Fibroblast of gingiva (primary cell): ENCODE measurements around the gene OR10H1.
"Not testable (repeated sequence)": the region's sequence is repeated elsewhere in the genome, so short reads cannot be mapped to it uniquely, and the experiment has no call there.

Source experiments
- DNase-seq: peaks from one replicate; pipeline ENCODE4 v3.0.0-alpha.2; 2011; ENCODE audit warnings: low read depth

OR10H1 gene, protein sequence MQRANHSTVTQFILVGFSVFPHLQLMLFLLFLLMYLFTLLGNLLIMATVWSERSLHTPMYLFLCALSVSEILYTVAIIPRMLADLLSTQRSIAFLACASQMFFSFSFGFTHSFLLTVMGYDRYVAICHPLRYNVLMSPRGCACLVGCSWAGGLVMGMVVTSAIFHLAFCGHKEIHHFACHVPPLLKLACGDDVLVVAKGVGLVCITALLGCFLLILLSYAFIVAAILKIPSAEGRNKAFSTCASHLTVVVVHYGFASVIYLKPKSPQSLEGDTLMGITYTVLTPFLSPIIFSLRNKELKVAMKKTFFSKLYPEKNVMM

DNA sequence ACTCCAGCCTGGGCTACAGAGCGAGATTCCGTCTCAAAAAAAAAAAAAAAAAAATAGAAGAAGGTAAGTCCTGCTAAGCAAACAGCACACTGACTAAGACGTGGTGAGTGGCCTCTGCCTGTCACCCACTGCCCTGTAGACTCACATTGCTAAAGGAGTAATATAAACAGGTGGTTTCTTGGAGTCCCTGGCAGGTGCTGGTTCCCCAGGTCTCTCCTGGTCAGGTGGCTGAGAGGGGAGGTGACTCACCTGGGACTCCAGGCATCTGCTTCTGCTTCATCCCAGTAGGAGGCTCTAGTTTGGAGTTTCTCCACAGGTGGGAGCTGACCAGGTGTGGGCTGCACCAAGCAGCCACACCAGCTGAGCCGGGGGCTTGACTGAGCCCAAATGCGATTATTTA, at the start of gene OR10H1:
TSS of gene OR10H1 (minus strand) at position 359 of the 400 bp plus-strand sequence. CDS start 7,627 bp downstream, outside the sequence.
- no peak for DNase-seq

DNA sequence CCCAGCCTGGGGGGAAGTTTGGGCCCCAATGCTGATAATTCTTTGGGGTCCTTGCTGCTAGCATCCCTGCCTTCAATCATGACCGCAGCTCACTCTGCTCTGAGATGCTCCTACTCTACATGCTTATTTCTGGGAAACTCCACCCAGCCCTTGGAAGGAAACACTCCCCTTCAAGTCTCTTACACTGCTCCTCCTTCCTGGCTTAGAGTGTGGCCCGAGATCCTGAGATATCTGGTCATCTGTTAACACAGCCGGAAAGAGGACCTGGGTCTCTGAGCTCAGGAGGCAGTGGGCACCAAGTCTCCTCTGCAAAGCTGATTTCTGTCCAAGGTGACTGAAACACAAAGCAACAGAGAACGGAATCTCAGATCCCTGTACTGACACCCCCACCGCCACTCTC, 49.4 kb upstream of the OR10H1 start:
- DNase-seq: no peak

DNA sequence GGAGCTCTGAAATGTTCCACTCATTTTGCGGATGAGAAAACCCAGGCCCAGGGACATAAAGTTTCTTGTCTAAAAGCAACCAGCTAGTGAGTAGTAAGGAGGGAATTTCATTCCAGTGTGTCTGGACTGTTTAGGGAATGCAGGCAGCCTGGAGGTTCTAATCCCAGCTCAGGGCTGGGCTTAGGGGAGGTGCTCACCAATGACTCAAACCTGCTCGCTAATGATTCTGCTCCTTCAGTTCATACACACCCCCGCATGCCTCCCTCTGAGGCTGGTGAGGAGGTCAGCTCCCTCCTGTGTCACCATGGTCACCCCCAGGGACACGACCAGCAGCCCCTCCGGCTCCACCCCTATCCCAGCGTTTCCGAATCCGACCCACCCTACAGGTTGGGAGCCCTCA, 47.8 kb upstream of the OR10H1 start:
- no peak for DNase-seq

DNA sequence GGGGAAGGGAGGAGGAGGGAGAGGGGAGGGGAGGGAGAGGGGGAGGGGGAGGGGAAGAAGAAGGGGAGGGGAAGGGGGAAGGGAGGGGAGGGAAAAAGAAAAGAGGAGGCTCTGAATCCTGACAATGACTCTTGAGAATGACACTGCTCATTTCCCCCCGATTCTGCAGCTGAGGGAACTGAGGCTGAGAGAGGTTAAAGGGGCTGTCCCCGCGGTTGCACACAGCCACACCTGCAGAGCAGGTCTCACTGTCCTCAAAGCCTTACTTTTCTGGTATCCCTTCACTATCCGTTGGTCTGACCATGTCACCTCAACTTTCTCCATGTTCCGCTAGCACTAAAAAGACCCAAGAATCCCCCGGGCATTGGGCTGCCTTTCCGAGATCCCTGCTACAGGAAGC, 47.0 kb upstream of the OR10H1 start:
- DNase-seq: no peak

DNA sequence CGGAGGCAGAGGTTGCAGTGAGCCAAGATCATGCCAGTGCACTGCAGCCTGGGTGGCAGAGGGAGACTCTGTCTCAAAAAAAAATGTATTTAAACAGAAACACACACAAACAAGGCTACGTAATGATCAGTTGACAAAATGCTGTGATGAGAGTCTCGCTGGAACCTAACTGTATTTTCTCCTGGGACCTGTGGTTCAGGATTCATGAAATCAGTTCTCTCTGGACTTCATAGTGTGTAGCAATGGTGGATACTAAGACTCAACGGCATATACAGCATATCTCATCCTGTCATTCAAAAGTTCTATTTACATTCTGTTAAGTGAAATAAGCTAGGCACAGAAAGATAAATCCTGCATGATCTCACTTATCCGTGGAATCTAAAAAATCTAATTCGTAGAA, 45.1 kb upstream of the OR10H1 start:
- no peak for DNase-seq

DNA sequence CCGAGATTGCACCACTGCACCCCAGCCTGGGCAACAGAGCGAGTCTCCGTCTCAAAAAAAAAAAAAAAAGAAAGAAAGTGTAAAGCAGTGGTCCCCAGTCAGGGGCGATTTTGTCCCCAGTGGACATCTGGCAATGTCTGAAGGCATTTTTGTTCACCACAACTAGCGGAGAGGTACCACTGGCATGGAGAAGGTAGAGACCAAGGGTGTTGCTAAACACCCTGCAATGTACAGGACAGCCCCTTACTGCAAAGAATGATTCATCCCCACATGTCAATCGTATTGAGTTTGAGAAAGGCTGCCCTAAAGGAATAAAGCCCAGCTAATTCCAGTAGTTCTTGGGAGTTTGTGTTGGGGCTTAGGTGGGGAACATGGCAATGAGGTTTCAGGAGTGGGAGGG, 43.7 kb upstream of the OR10H1 start:
- DNase-seq: no peak

DNA sequence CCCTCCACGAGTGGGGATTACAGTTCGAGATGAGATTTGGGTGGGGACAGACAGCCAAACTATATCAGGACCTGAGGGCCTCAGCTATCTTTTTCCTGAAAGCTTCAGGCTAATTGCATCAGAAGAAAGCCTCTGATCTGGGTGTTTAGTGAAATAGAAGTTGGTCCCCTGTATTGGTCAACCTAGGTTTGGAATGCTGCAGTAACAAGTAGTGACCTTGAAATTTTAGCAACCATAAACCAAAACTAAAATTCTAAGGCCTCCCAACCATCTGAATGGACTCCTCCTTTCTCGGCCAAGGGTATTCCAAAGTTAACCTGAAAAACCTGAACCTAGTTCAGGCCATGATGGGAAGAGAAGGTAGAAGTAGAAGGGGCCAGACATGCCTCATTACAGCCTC, 34.9 kb upstream of the OR10H1 start:
- no peak for DNase-seq

DNA sequence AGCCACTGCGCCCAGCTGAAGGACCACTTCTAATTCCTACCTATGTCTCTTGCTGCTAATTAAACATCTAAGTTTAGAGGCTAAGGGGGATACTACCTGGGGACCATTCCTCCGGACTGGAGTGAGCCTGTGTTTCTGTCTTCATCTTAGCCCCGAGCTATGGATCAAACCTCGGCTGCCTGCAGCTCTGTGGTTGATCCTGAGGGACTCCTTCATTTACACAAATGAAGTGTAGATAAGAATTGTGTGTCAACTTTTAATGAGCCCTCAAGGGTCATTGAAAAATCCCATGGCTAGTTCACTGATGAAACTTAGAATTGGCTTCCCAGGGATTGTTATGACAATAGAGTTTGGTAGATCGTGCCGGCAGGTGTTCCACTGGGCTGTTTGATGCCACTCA, 31.5 kb upstream of the OR10H1 start:
- no peak for DNase-seq

DNA sequence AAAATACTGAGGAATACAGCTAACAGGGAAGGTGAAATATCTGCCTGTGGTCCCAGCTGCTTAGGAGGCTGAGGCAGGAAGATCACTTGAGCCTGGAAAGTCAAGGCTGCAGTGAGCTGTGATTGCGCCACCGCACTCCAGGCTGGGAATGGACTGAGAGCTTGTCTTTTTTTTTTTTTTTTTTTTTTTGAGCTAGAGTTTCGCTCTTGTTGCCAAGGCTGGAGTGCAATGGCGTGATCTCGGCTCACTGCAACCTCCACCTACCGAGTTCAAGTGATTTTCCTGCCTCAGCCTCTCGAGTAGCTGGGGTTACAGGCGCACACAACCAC, 28.4 kb upstream of the OR10H1 start:
- DNase-seq: not testable (repeated sequence)

DNA sequence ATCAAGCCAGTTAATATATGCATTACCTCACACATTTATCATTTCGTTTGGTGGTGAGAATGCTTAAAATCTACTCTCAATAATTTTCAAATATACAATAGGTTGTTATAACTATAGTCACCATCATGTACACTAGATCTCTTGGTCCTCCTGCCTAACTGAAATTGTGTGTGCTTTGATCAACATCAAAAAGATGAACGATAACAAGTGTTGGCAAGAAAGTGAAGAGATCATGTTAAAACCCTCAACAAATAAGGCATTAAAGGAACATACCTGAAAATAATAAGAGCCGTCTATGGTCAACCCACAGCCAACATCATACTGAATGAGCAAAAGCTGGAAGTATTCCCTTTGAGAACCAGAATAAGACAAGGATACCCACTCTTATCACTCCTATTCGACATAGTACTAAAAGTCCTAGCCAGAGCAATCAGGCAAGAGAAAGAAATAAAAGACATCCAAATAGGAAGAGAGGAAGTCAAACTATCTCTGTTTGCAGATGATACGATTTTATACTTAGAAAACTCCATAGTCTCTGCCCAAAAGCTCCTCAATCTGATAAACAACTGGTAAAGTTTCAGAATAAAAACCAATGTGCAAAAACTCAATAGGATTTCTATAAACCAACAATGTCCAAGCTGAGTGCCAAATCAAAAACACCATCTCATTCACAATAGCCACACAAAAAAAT, 27.9 kb upstream of the OR10H1 start:
- DNase-seq: no peak

DNA sequence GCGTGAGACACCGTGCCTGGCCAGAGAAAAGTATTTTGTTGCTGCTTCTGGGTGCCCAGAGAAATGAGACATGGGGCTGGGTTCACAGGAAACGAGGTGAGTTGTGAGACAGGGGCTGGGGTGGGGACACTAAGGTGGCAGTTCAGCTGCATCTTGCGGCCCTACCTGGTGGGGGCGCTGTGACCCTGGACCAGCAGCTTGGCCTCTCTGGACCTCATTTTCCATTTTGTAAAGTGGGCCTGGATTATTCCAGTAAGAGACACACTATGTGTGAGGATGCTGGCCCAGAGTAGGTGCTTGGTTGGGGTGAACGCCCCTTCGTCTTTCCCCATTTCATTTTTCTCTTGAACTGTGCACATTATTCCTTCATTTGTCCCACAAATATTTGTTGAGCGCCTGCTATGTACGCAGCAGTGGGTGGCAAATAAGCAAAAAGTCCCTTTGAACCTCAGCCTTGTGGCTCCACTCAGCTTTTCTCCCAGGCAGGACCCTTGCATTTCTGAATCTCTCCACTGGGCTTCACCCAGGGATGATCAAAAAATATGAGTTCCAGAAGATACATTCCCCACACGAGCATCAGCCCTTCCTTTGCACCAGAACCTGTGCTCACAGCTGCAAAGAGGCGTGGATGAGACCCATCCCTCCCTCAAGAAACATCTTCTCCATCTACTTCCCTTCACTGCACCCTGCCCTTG, 26.6 kb upstream of the OR10H1 start:
- no peak for DNase-seq

DNA sequence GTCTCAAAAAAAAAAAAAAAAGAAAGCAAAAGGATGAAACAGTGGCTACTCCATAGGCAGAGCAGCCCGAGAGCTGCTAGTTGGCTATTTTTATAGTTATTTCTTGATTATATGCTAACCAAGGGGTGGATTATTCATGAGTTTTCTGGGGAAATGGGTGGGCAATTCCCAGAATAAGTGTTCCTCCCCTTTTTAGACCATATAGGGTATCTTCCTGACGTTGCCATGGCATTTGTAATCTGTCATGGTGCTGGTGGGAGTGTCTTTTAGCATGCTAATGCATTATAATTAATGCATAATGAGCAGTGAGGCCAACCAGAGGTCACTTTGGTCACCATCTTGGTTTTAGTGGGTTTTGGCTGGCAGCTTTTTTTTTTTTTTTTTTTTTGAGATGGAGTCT, 25.4 kb upstream of the OR10H1 start:
- no peak for DNase-seq

DNA sequence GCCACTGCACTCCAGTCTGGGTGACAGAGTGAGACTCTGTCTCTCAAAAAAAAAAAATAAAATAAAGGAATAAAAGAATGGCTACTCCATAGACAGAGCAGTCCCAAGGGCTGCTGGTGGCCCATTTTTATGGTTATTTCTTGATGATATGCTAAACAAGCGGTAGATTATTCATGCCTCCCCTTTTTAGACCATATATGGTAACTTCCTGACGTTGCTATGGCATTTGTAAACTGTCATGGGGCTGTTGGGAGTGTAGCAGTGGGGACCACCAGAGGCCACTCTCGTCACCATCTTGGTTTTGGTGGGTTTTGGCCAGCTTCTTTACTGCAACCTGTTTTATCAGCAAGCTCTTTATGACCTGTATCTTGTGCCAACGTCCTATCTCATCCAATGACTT, 24.4 kb upstream of the OR10H1 start:
- DNase-seq: not testable (repeated sequence)

DNA sequence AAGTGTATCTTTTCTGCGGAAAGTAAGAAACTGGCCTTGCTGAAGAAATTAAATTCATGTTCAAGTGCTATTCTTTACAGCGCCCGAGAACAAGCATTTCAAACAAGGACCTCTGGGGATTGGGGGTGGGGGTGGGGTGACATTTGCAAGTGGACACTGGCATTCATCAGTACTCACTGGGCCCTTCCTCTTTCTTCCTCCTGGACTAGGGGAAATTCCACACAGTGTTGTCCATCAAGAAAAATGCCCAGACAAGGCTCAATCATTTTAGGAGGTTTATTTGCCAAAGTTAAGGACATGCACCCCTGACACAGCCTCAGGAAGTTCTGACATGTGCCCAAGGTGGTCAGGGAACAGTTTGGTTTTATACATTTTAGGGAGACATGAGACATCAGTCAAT, 22.9 kb upstream of the OR10H1 start:
- DNase-seq: no peak

DNA sequence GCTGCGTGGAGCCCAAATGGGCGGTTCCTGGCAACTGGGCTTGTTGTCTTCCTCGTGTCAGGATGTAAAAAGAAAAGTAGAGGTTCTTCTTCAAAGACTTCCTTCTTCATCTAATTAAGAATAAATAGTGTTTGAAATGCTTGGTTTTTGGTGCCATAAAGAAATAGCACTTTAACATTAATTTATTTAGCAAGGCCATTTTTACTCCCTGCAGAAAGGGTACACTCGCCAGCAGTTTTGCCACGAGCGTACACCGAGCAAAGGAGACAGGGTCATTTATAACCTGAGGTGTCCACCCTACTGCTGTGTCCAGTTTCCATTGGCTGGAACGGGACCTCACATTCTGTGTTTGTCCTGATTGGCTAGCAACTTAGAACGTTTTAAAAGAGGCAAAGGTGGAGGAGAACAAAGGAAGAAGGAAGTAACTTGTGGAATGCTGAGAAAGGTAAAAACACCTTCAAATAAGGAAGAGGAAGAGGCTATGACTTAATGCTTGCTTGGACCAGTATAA, 21.8 kb upstream of the OR10H1 start:
- DNase-seq: no peak

DNA sequence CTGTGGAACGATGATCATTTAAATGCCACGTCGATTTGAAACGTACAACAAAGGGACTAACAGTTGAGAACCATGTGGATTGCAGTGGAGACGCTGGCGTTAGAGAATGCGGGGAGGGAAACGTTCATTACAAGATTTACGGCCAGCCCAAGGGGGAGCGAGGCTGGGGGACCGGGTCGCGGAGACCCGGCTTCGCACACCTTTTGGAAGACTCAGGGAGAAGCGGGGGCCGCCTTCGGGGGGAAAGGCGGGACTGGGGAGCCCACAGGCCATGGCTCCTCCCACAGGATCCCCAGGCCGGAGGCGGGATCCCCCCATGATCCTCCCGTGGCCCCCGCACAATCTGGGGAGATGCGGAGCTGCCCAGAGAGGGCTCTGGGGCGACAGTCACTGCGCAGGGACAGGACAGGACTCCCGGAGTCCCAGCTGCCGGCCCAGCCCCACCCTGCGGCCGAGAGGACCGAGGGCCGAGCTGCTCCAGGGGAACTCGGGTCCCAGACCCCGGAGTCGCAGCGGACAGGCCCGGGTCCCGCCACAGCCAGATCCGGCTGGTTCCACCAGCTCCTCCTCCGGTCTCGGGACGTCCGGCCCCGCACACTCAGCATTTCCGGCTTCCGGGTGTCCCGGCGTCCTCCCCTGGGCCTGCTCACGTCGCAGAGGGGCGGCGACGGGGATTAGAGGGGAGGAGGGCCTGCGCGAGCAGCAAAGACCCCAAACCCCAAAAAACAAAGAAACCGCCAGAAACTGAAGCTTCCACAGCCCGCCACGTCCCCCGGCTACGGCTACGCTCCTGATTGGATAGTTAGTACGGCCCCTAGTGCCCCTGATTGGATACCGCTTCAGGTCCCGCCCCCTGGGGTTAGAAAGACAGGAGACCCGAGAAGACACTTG, 21.1 kb upstream of the OR10H1 start:
- DNase-seq: peak; percentile 84

DNA sequence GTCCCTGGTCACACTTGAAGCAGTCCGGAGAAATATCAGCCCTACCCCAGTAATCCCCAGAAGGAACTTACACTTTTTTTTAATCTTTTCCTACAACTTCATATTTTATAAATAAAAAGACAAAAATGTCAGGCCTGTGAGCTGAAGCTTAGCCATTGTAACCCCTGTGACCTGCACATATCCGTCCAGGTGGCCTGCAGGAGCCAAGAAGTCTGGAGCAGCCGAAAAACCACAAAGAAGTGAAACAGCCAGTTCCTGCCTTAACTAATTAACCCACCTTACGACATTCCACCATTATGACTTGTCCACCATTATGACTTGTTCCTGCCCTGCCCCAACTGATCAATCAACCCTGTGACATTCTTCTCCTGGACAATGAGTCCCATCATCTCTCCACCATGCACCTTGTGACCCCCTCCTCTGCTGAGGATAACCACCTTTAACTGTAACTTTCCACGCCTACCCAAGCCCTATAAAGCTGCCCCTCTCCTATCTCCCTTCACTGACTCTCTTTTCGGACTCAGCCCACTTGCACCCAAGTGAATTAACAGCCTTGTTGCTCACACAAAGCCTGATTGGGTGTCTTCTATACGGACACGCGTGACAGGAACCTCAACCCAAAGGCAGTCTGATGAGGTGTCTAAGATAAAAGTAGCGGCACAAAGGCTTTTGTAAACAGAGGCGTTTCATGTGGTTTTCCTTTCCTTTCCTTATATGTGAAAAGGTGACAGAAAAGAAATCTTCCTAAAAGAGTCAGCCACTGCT, 20.3 kb upstream of the OR10H1 start:
- DNase-seq: not testable (repeated sequence)

DNA sequence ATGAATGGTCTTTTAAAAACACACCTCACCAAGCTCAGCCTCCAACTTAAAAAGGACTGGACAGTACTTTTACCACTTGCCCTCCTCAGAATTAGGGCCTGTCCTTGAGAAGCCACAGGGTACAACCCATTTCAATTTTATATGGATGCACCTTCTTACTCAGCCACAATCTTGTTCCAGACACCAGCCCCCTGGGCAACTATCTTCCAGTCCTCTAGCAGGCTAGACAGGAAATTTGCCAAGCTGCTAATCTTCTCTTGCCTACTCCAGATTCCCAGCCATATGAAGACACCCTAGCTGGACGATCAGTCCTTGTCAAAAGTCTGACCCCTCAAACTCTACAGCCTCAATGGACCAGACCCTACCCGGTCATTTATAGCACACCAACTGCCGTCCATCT, 18.8 kb upstream of the OR10H1 start:
- not testable (repeated sequence) for DNase-seq

DNA sequence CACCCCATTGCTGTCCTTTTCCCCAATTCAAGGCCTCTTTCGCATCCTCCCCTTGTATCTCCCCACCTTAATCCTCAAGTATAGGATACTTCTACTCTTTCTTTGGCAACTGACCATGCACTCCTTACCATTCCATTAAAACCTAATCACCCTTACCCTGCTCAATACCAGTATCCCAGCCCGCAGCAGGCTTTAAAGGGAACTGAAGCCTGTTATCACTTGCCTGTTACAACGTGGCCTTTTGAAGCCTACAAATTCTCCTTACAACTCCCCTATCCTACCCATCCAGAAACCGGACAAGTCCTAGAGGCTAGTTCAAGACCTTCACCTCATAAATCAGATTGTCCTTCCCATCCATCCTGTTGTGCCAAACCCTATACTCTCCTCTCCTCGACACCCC, 16.2 kb upstream of the OR10H1 start:
- DNase-seq: no peak

DNA sequence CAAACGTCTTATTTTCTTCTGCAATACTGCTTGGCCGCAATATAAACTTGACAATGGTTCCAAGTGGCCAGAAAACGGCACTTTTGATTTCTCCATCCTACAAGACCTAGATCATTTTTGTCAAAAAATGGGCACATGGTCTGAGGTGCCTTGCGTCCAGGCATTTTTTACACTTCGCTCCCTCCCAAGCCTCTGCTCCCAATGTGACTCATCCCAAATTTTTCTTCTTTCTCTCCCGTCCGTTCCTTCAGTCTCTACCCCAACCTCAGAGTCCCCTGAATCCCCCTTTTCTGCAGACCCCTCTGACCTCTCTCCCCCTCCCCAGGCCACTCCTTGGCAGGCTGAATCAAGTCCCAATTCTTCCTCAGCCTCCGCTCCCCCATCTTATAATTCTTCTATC, 14.3 kb upstream of the OR10H1 start:
- no peak for DNase-seq

DNA sequence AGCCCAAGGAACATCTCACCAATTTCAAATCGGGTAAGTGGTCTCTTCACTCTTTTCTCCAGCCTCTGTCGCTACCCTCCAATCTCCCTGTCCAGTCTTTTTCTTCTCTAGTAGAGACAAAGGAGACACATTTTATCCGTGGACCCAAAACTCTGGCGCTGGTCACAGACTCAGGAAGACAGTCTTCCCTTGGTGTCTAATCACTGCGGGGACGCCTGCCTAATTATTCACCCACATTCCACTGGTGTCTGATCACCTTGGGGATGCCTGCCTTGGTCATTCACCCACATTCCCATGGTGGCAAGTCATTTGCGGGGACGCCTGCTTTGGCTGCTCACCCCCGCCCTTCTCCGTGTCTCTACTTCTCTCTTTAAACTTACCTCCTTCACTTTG, 13.8 kb upstream of the OR10H1 start:
- DNase-seq: no peak
